ENCODE measurements around the gene DHRS2. TPM values are rescaled to one million over a fixed set of nuclear protein-coding genes. Genes with fewer than 3 reads are reported as not detected.

Gene DHRS2
- total and polyA plus RNA-seq, 2 of the 4 experiments (the other 2 are of a cell fraction): 0.12 to 0.18 TPM

DNA sequence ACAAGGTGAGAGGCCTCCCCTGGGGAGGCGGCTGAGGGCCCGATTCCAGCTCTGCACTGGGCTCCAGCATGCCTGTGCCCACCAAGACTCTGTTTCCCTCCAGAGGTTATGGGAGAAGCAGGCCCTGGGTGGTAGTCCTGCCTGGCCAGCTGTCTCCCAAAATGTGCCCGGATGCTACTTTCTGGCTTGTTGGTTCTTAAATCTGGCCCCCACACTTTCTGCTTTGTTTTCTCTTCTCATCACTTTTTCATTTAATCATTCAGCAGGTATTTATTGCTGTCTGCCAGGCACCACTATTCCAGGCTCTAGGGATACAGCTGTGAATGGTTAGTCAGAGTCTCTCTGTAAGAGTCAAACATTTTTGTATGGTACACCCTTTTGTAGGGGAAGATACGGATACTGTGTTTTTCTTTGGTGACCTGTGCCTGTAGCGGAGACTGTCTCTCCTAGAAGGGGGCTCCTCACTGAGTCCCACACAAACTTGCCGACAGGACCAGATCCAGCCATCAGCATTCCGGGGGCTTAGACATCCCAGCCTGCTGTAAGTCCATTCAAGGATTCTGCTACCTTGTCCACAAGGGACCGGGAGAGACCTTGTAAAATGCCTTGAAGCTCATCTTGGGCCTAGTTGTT lies 3.8 kb downstream of the DHRS2 start:
- H2AK5ac ChIP-seq (ENCODE audit: low read depth, low read length): no peak overlapping the region
- ChIA-PET POLR2A (ENCODE audit: unreplicated experiment) (no interaction called here), CTCF (interaction anchor here (1.3 kb wide), 2 partner anchors 8 to 51 kb away, joined by 3 to 4 read pairs; no protein-coding TSS in a partner anchor)
- no peak overlapping the region for H2BK15ac ChIP-seq (ENCODE audit: low read depth, low read length)
- no peak overlapping the region for H3K56ac ChIP-seq (ENCODE audit: extremely low read depth, insufficient read depth, low read length)
- no peak overlapping the region for H4K8ac ChIP-seq (ENCODE audit: low read depth in 2 of 2, low read length in 2 of 2)
- 43% methylated on average over 2 of the region's 8 CpGs; no CpG with 5 or more reads in 1 of the 2 experiments for WGBS, 2 experiments (ENCODE audit: extremely low coverage in 2 of 2, insufficient read length in 1 of 2)
- no TSS peak for BruUV-seq (replicated peaks)
- dilution Hi-C loops (cut with HindIII; ENCODE audit: low sequenced_read_pairs, unreplicated experiment): no loop called here
- H2AFZ ChIP-seq (replicated peaks; ENCODE audit: low read length, poor library complexity): no peak overlapping the region
- no peaks in the 10 kb centered on the region for H3K9me3 ChIP-seq (ENCODE audit: control insufficient read depth, insufficient read depth, low read length)
- intact Hi-C loops (cut with micrococcal nuclease): no loop called here
- no peak overlapping the region for H2BK120ac ChIP-seq (ENCODE audit: low read depth, low read length)
- no peaks in the 10 kb centered on the region for H3K79me1 ChIP-seq (ENCODE audit: low read depth in 1 of 2, low read length in 2 of 2)
- DNase-seq (no peak), ATAC-seq (ENCODE audit: low read depth) (no peak)
- in situ Hi-C loops (cut with MboI; ENCODE audit: low sequenced_read_pairs): no loop called here
- H3K18ac ChIP-seq (ENCODE audit: low read depth, low read length): no peak overlapping the region
- TF ChIP-seq MXI1 (IDR thresholded peaks at IDR 0.05; ENCODE audit: borderline replicate concordance, low read depth, low read length): no peak
- TF ChIP-seq NFE2L2 (IDR thresholded peaks at IDR 0.05; ENCODE audit: low read depth, low read length): no peak
- no peak for TF ChIP-seq CHD1 (IDR thresholded peaks at IDR 0.05; ENCODE audit: low read depth, low read length)
- TF ChIP-seq RCOR1 (IDR thresholded peaks at IDR 0.05; ENCODE audit: insufficient replicate concordance, low read length): no peak
- no peak for TF ChIP-seq POLR2A (IDR thresholded peaks at IDR 0.05; ENCODE audit: low read depth, low read length)
- TF ChIP-seq CEBPB (IDR thresholded peaks at IDR 0.05; ENCODE audit: low read depth, low read length): no peak
- TF ChIP-seq RAD21 (IDR thresholded peaks at IDR 0.05; ENCODE audit: low read length): no peak
- TF ChIP-seq, protein P1, sequence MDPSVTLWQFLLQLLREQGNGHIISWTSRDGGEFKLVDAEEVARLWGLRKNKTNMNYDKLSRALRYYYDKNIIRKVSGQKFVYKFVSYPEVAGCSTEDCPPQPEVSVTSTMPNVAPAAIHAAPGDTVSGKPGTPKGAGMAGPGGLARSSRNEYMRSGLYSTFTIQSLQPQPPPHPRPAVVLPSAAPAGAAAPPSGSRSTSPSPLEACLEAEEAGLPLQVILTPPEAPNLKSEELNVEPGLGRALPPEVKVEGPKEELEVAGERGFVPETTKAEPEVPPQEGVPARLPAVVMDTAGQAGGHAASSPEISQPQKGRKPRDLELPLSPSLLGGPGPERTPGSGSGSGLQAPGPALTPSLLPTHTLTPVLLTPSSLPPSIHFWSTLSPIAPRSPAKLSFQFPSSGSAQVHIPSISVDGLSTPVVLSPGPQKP (IDR thresholded peaks at IDR 0.05; ENCODE audit: borderline replicate concordance, low read depth, low read length): no peak
- TF ChIP-seq, protein P2, sequence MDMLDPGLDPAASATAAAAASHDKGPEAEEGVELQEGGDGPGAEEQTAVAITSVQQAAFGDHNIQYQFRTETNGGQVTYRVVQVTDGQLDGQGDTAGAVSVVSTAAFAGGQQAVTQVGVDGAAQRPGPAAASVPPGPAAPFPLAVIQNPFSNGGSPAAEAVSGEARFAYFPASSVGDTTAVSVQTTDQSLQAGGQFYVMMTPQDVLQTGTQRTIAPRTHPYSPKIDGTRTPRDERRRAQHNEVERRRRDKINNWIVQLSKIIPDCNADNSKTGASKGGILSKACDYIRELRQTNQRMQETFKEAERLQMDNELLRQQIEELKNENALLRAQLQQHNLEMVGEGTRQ (IDR thresholded peaks at IDR 0.05; ENCODE audit: low read depth, low read length): no peak
- TF ChIP-seq FOS (IDR thresholded peaks at IDR 0.05; ENCODE audit: low read depth, low read length): no peak
- TF ChIP-seq SMC3 (IDR thresholded peaks at IDR 0.05; ENCODE audit: low read depth, low read length): no peak
- TF ChIP-seq RFX5 (IDR thresholded peaks at IDR 0.05; ENCODE audit: low read depth, low read length): no peak
- H3K4me2 ChIP-seq (ENCODE audit: low read depth, low read length): no peak overlapping the region
- no peak overlapping the region for H3K4ac ChIP-seq (ENCODE audit: low read depth, low read length)
- no peak overlapping the region for H3K9ac ChIP-seq (ENCODE audit: low read depth, low read length)
- no peaks in the 10 kb centered on the region for H4K20me1 ChIP-seq (ENCODE audit: insufficient read depth, low read length)
- no peak overlapping the region for H3K27ac ChIP-seq (ENCODE audit: insufficient read depth, low read length)
- H2BK20ac ChIP-seq (ENCODE audit: low read depth, low read length): no peak overlapping the region
- no peak overlapping the region for H3K4me3 ChIP-seq (ENCODE audit: insufficient read depth, low read depth, low read length)
- H3K27me3 ChIP-seq (ENCODE audit: control insufficient read depth, insufficient read depth, low read length): no peaks in the 10 kb centered on the region; the same call in 1 of the 2 replicates
- no peak overlapping the region for H3K23ac ChIP-seq (ENCODE audit: low read depth, low read length)
- H3K4me1 ChIP-seq (ENCODE audit: control insufficient read depth, insufficient read depth, low read length): no peaks in the 10 kb centered on the region
- H3K36me3 ChIP-seq (ENCODE audit: control insufficient read depth, insufficient read depth, low read length): no peaks in the 10 kb centered on the region
- H2BK5ac ChIP-seq (ENCODE audit: low read depth, low read length, poor library complexity, severe bottlenecking): no peak overlapping the region
- H3K9me1 ChIP-seq (ENCODE audit: insufficient read depth, low read length): no peaks in the 10 kb centered on the region
- H2AK9ac ChIP-seq (replicated peaks; ENCODE audit: low read depth, low read length, poor library complexity): no peak overlapping the region
- no peak overlapping the region for H4K91ac ChIP-seq (ENCODE audit: insufficient read depth, low read depth, low read length)
- H3K14ac ChIP-seq (replicated peaks; ENCODE audit: low read depth, low read length): no peak overlapping the region
- no peak overlapping the region for H4K5ac ChIP-seq (ENCODE audit: low read depth, low read length)
